Endothelial cell of umbilical vein (primary cell): ENCODE results near the gene OSBPL8. TPM values are rescaled to one million over a fixed set of nuclear protein-coding genes. Genes with fewer than 3 reads are reported as not detected.

Source experiments
- BruUV-seq: library from RNA; stranded (reverse); fragments of 400-500 nt; replicated peaks from 2 replicates; lab custom pipeline; 2021; lab: Mats Ljungman, UMichigan
- CTCF ChIA-PET: fragments of 300-600, 350-600 bp; sonication (Branson Sonifier 250); formaldehyde crosslinking; loops from one replicate; lab custom pipeline; 2021; ENCODE audit warnings: antibody characterized with exemption, inconsistent platforms; lab: Charles Lee
- POLR2A ChIA-PET: fragments of 300-600, 350-600 bp; sonication (Branson Sonifier 250); formaldehyde crosslinking; loops from one replicate; lab custom pipeline; 2021; ENCODE audit warnings: antibody characterized with exemption, inconsistent platforms; lab: Charles Lee
- DNase-seq: peaks from one replicate; pipeline ENCODE4 v3.0.0-alpha.2; 2011; ENCODE audit warnings: low read depth, low spot score
- FAIRE-seq: peaks from 2 replicates; lab custom pipeline; 2011; peaks lifted over from hg19 to GRCh38; lab: Jason Lieb, UNC
- H2AFZ ChIP-seq: 2 replicates; pipeline ENCODE4 v1.6.0; 2012; ENCODE audit warnings: low read depth, low read length, control low read depth, inconsistent platforms
- H3K27ac ChIP-seq: 2 replicates; pipeline ENCODE4 v1.5.1; 2011; ENCODE audit warnings: low read depth, mild to moderate bottlenecking, control low read depth, low read length, moderate library complexity; ENCODE audit not compliant: insufficient read depth
- H3K27me3 ChIP-seq, 2 experiments: 2 replicates each; pipeline versions ENCODE4 v1.6.0 to v1.6.1; 2011; ENCODE audit warnings: low read length in 2 of 2, mixed read lengths in 1 of 2; ENCODE audit not compliant: control insufficient read depth in 2 of 2, insufficient read depth in 2 of 2
- H3K36me3 ChIP-seq, 2 experiments: 2 replicates in 1 of 2; 3 replicates in 1 of 2; pipeline ENCODE4 v1.5.1; 2011; ENCODE audit warnings: low read length in 2 of 2, mild to moderate bottlenecking in 1 of 2, moderate library complexity in 1 of 2; ENCODE audit not compliant: control insufficient read depth in 2 of 2, insufficient read depth in 2 of 2; ENCODE audit errors: extremely low read depth in 1 of 2
- H3K4me1 ChIP-seq: 3 replicates; pipeline ENCODE4 v1.5.1; 2011; ENCODE audit warnings: mild to moderate bottlenecking, low read length; ENCODE audit not compliant: control insufficient read depth, insufficient read depth; ENCODE audit errors: extremely low read depth
- H3K4me2 ChIP-seq: 2 replicates; pipeline ENCODE4 v1.6.1; 2011; ENCODE audit warnings: low read length, control low read depth, mixed read lengths; ENCODE audit not compliant: insufficient read depth
- H3K4me3 ChIP-seq, 3 experiments: fragments of 200-600 bp in 1 of 3; sonication (generic), shearing (Covaris generic) in 1 of 3; replicated peaks in 1 of 3; 2 replicates each; pipeline ENCODE4 v1.5.1; 2011 to 2016; ENCODE audit warnings: control low read depth in 3 of 3, low read length in 3 of 3, mild to moderate bottlenecking in 2 of 3, inconsistent platforms in 1 of 3, low read depth in 1 of 3, moderate library complexity in 1 of 3; ENCODE audit not compliant: insufficient read depth in 1 of 3
- H3K79me2 ChIP-seq: 2 replicates; pipeline ENCODE4 v1.6.0; 2012; ENCODE audit warnings: low read length, inconsistent platforms; ENCODE audit not compliant: control insufficient read depth, insufficient read depth
- H3K9ac ChIP-seq: replicated peaks from 2 replicates; pipeline ENCODE3; 2011; ENCODE audit warnings: low read length, control low read depth; ENCODE audit not compliant: insufficient read depth; ENCODE audit errors: extremely low read depth
- H3K9me1 ChIP-seq: replicated peaks from 3 replicates; pipeline ENCODE4 v1.6.0; 2011; ENCODE audit warnings: mild to moderate bottlenecking, low read length; ENCODE audit not compliant: control insufficient read depth, insufficient read depth; ENCODE audit errors: extremely low read depth
- H3K9me3 ChIP-seq: replicated peaks from 2 replicates; pipeline ENCODE4 v1.5.1; 2012; ENCODE audit warnings: low read length, inconsistent platforms; ENCODE audit not compliant: control insufficient read depth, insufficient read depth
- H4K20me1 ChIP-seq: replicated peaks from 2 replicates; pipeline ENCODE3; 2011; ENCODE audit warnings: mild to moderate bottlenecking, low read length; ENCODE audit not compliant: control insufficient read depth, insufficient read depth; ENCODE audit errors: extremely low read depth
- CTCF ChIP-seq, 2 donors: IDR thresholded peaks; 1 replicate in 1 of 2; 2 replicates in 1 of 2; pipeline ENCODE4 v1.5.1; 2011; ENCODE audit warnings: low read length in 2 of 2, mild to moderate bottlenecking in 2 of 2, moderate library complexity in 2 of 2, control low read depth in 1 of 2, inconsistent platforms in 1 of 2, low read depth in 1 of 2; ENCODE audit not compliant: insufficient read depth in 1 of 2; ENCODE audit errors: extremely low read depth in 1 of 2
- EZH2 ChIP-seq: IDR thresholded peaks from 2 replicates; pipeline ENCODE4 v1.6.1; 2012; ENCODE audit warnings: borderline replicate concordance, low read depth, mild to moderate bottlenecking, moderate library complexity, low read length, inconsistent platforms; ENCODE audit not compliant: severe bottlenecking
- FOS ChIP-seq: IDR thresholded peaks from 2 replicates; pipeline ENCODE4 v1.6.1; 2011; ENCODE audit warnings: mild to moderate bottlenecking, low read length, moderate library complexity, borderline replicate concordance; ENCODE audit not compliant: insufficient read depth
- GATA2 ChIP-seq: IDR thresholded peaks from 2 replicates; pipeline ENCODE4 v1.7.0; 2011; ENCODE audit warnings: low read depth, mild to moderate bottlenecking, moderate library complexity, mixed read lengths, low read length; ENCODE audit not compliant: insufficient read length, insufficient read depth
- JUN ChIP-seq: IDR thresholded peaks from 2 replicates; pipeline ENCODE4 v1.6.1; 2011; ENCODE audit warnings: borderline replicate concordance, low read depth; ENCODE audit not compliant: insufficient read length, insufficient read depth
- MAX ChIP-seq: IDR thresholded peaks from 2 replicates; pipeline ENCODE4 v1.6.1; 2011; ENCODE audit not compliant: insufficient read depth, insufficient read length
- MYC ChIP-seq: IDR thresholded peaks from one replicate; pipeline ENCODE4 v1.6.1; 2011; ENCODE audit warnings: mild to moderate bottlenecking, low read depth, low read length
- POLR2A ChIP-seq: IDR thresholded peaks from 2 replicates; pipeline ENCODE4 v1.6.1; 2012; ENCODE audit warnings: low read depth, mild to moderate bottlenecking, control low read depth, low read length
- POLR2AphosphoS5 ChIP-seq: IDR thresholded peaks from 2 replicates; pipeline ENCODE4 v1.6.1; 2012; ENCODE audit warnings: low read depth, mild to moderate bottlenecking, control low read depth, low read length, moderate library complexity; ENCODE audit not compliant: insufficient read depth
- dilution Hi-C: fragments of 300-500 bp; cut with MboI; formaldehyde crosslinking; loops from one replicate; pipeline ENCODE4 v1.15.0; 2019; ENCODE audit warnings: low sequenced_read_pairs; ENCODE audit not compliant: extremely low pct_ligation_motif_present
- intact Hi-C: fragments of 100-400 bp; cut with micrococcal nuclease; formaldehyde crosslinking; loops from one replicate; pipeline ENCODE4 v1.10.0; 2022
- polyA plus RNA-seq, 4 experiments: library from polyadenylated mRNA; depleted of rRNA in 3 of 4; stranded (reverse) in 3 of 4; unstranded in 1 of 4; fragments of >200 nt; gene quantifications; 2 replicates each; pipeline versions ENCODE4 v1.2.1 to v1.2.3, GENCODE V29; 2011 to 2012; ENCODE audit warnings: missing spikeins in 1 of 4
- total RNA-seq: library from RNA; stranded (reverse); gene quantifications from 2 replicates; pipeline ENCODE4 v1.2.3, GENCODE V29; 2021

The OSBPL8 gene
- total and polyA plus RNA-seq, 2 donors (not counting 3 experiments of a cell fraction or from before 2014, with no cell fraction given) = 10.3 to 47.6 TPM

DNA sequence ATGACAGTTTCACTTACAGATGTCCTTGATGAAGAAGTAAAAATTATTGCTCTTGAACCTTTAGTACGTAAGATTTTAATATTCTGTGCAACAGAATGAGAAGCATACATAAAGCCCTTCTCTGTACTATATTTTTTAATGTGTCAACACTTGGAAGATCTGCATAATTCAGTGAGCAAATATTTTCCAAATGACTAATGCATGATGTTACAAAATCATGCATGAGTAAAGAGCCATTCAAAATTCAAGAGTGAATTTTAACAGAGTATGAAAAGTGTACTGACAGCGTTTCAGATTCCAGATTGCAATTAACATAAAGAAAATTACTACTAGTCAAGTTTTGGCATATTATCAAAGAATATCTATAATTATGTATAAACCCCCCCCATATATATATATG is 110.0 kb downstream of the OSBPL8 start:
- Histone ChIP-seq H3K9me3 (no peaks in the 10 kb centered on the region), H3K79me2 (no peaks in the 10 kb centered on the region), H3K27ac (no peak overlapping the region), H3K4me1 (peaks cover 19% of the 10 kb centered on the region), H3K9me1 (no peaks in the 10 kb centered on the region), H2AFZ (no peak overlapping the region), H3K4me2 (no peak overlapping the region), H3K9ac (no peak overlapping the region), H3K4me3 (no peak overlapping the region), H3K36me3 (no peaks in the 10 kb centered on the region), H4K20me1 (no peaks in the 10 kb centered on the region), H3K27me3 (no peaks in the 10 kb centered on the region)
- CTCF ChIA-PET = no interaction called here
- dilution Hi-C loops = no loop called here
- FAIRE-seq = no peak
- POLR2A ChIA-PET = no interaction called here
- intact Hi-C loops = no loop called here
- peak; percentile 5 for DNase-seq
- no peak for TF ChIP-seq GATA2
- TF ChIP-seq POLR2AphosphoS5 = no peak
- peak; percentile 11 for TF ChIP-seq JUN
- TF ChIP-seq FOS = peak; percentile 26
- TF ChIP-seq MYC = no peak
- TF ChIP-seq MAX = no peak
- no peak for TF ChIP-seq POLR2A
- no peak for TF ChIP-seq EZH2
- no peak for TF ChIP-seq CTCF (IDR thresholded peaks at IDR 0.05; ENCODE audit: extremely low read depth in 1 of 2, insufficient read depth in 1 of 2, low read depth in 1 of 2, low read length in 2 of 2)
- no TSS peak for BruUV-seq
